Ascending aorta (tissue), 2 donors: ENCODE data around the gene CBX7. TPM values are rescaled to one million over a fixed set of nuclear protein-coding genes. Genes with fewer than 3 reads are reported as not detected.

Source experiments
- DNase-seq, 2 donors: peaks; one replicate each; pipeline ENCODE4 v3.0.0-alpha.2; 2019; ENCODE audit warnings: low spot score in 2 of 2
- H3K27ac ChIP-seq, 2 donors: fragments of 200-600 bp; sonication (generic); one replicate each; pipeline ENCODE4 v1.5.1; 2016 to 2017; ENCODE audit warnings: mild to moderate bottlenecking in 1 of 2
- H3K27me3 ChIP-seq: fragments of 200-600 bp; sonication (generic); one replicate; pipeline ENCODE4 v1.5.1; 2017
- H3K36me3 ChIP-seq, 2 donors: fragments of 200-600 bp; sonication (generic); one replicate each; pipeline ENCODE4 v1.5.1; 2016
- H3K4me1 ChIP-seq, 2 donors: fragments of 200-600 bp; sonication (generic); one replicate each; pipeline ENCODE4 v1.5.1; 2016 to 2017; ENCODE audit warnings: mild to moderate bottlenecking in 1 of 2
- H3K4me3 ChIP-seq, 2 donors: fragments of 200-600 bp; sonication (generic); one replicate each; pipeline ENCODE4 v1.5.1; 2016 to 2017; ENCODE audit warnings: mild to moderate bottlenecking in 1 of 2
- H3K9me3 ChIP-seq, 2 donors: fragments of 200-600 bp; sonication (generic); one replicate each; pipeline ENCODE4 v1.5.1; 2016
- CTCF ChIP-seq, 3 experiments: fragments of 200-600 bp in 2 of 3; fragments of 450-650 bp in 1 of 3; sonication (generic) in 2 of 3; IDR thresholded peaks; one replicate each; pipeline ENCODE4 v1.5.1; 2016 to 2019; ENCODE audit warnings: antibody characterized with exemption in 3 of 3, mild to moderate bottlenecking in 1 of 3, moderate library complexity in 1 of 3
- intact Hi-C: fragments of 100-400 bp; cut with DNase I; formaldehyde crosslinking; loops from one replicate; pipeline ENCODE4 v1.15.1; 2023
- total RNA-seq: library from RNA; depleted of rRNA; stranded (reverse); fragments of >200 nt; gene quantifications from one replicate; pipeline ENCODE4 v1.1.0, GENCODE V29; 2016

Gene CBX7
- total RNA-seq, 1 donor from 2014 or later = 261 TPM

GRCh38 chr22:39095971-39096370 lies 56.5 kb downstream of the CBX7 start:
- Histone ChIP-seq H3K27ac (no peak overlapping the region), H3K4me3 (no peak overlapping the region), H3K27me3 (no peaks in the 10 kb centered on the region), H3K4me1 (no peaks in the 10 kb centered on the region), H3K36me3 (no peaks in the 10 kb centered on the region), H3K9me3 (no peaks in the 10 kb centered on the region)
- intact Hi-C loops = no loop called here
- no peak for TF ChIP-seq CTCF (IDR thresholded peaks at IDR 0.05)
- no peak for DNase-seq

- no peak for TF ChIP-seq CTCF (IDR thresholded peaks at IDR 0.05)
- Histone ChIP-seq H3K36me3 (no peaks in the 10 kb centered on the region), H3K27me3 (no peaks in the 10 kb centered on the region), H3K27ac (no peak overlapping the region), H3K4me3 (no peak overlapping the region), H3K9me3 (no peaks in the 10 kb centered on the region), H3K4me1 (no peaks in the 10 kb centered on the region)
- DNase-seq = no peak
- intact Hi-C loops = no loop called here
Observed at GRCh38 chr22:39094717-39095389, 57.6 kb downstream of the CBX7 start.

GRCh38 chr22:39092111-39092862 lies 60.2 kb downstream of the CBX7 start:
- no peaks in the 10 kb centered on the region for H3K9me3 ChIP-seq
- no peak for TF ChIP-seq CTCF (IDR thresholded peaks at IDR 0.05)
- H3K27me3 ChIP-seq = no peaks in the 10 kb centered on the region
- DNase-seq = no peak
- no peaks in the 10 kb centered on the region for H3K4me1 ChIP-seq
- H3K36me3 ChIP-seq = no peaks in the 10 kb centered on the region
- intact Hi-C loops = no loop called here
- no peak overlapping the region for H3K27ac ChIP-seq
- no peak overlapping the region for H3K4me3 ChIP-seq

- DNase-seq = no peak
- no peak for TF ChIP-seq CTCF (IDR thresholded peaks at IDR 0.05)
- Histone ChIP-seq H3K4me3 (no peak overlapping the region), H3K4me1 (no peaks in the 10 kb centered on the region), H3K27ac (no peak overlapping the region), H3K36me3 (no peaks in the 10 kb centered on the region), H3K27me3 (no peaks in the 10 kb centered on the region), H3K9me3 (no peaks in the 10 kb centered on the region)
- intact Hi-C loops = no loop called here
Observed at GRCh38 chr22:39091126-39092081, 61.1 kb downstream of the CBX7 start.

- Histone ChIP-seq H3K27me3 (no peaks in the 10 kb centered on the region), H3K9me3 (no peaks in the 10 kb centered on the region), H3K27ac (no peak overlapping the region), H3K4me3 (no peak overlapping the region), H3K36me3 (no peaks in the 10 kb centered on the region), H3K4me1 (no peaks in the 10 kb centered on the region)
- DNase-seq = peak; percentile 28 to 71
- no peak for TF ChIP-seq CTCF (IDR thresholded peaks at IDR 0.05)
- intact Hi-C loops = no loop called here
Observed at GRCh38 chr22:39090426-39091064, 61.9 kb downstream of the CBX7 start.
